Neutrophil (primary cell): ENCODE measurements around the gene ROR2.
"Not testable (repeated sequence)": the region's sequence is repeated elsewhere in the genome, so short reads cannot be mapped to it uniquely, and the experiment has no call there.

Experiments used
- H3K27ac ChIP-seq: fragments of 200-600 bp; sonication (generic); 2 replicates; pipeline ENCODE4 v1.5.1; 2016; ENCODE audit warnings: mild to moderate bottlenecking, moderate library complexity
- H3K27me3 ChIP-seq: fragments of 200-600 bp; sonication (generic); 2 replicates; pipeline ENCODE4 v1.6.0; 2016; ENCODE audit warnings: mild to moderate bottlenecking
- H3K36me3 ChIP-seq: fragments of 200-600 bp; sonication (generic); 2 replicates; pipeline ENCODE4 v1.5.1; 2017
- H3K4me1 ChIP-seq, 2 experiments: fragments of 200-600 bp in 1 of 2; sonication (generic) in 1 of 2; 1 replicate in 1 of 2; 2 replicates in 1 of 2; pipeline versions ENCODE4 v1.5.1 to v1.6.1; 2013 to 2016; ENCODE audit warnings: low read depth in 1 of 2, low read length in 1 of 2, mild to moderate bottlenecking in 1 of 2, moderate library complexity in 1 of 2; ENCODE audit not compliant: control insufficient read depth in 1 of 2, insufficient read depth in 1 of 2
- H3K4me3 ChIP-seq, 2 experiments: fragments of 200-600 bp in 1 of 2; sonication (generic) in 1 of 2; 1 replicate in 1 of 2; 2 replicates in 1 of 2; pipeline ENCODE4 v1.5.1; 2013 to 2016; ENCODE audit warnings: low read depth in 1 of 2, low read length in 1 of 2, mild to moderate bottlenecking in 1 of 2, moderate library complexity in 1 of 2
- H3K9me3 ChIP-seq: fragments of 200-600 bp; sonication (generic); 2 replicates; pipeline ENCODE4 v1.5.1; 2016
- TF ChIP-seq, protein P1 (sequence below): fragments of 200-600 bp; sonication (generic); IDR thresholded peaks from 2 replicates; pipeline ENCODE4 v1.5.1; 2016; ENCODE audit warnings: antibody characterized with exemption

ROR2 gene

GRCh38 chr9:91986248-91986647 is 36.2 kb upstream of the ROR2 start:
- Histone ChIP-seq H3K4me1 (no peaks in the 10 kb centered on the region), H3K36me3 (no peaks in the 10 kb centered on the region), H3K9me3 (no peaks in the 10 kb centered on the region), H3K27me3 (no peaks in the 10 kb centered on the region), H3K4me3 (no peak overlapping the region), H3K27ac (no peak overlapping the region)
- TF ChIP-seq, protein P1, sequence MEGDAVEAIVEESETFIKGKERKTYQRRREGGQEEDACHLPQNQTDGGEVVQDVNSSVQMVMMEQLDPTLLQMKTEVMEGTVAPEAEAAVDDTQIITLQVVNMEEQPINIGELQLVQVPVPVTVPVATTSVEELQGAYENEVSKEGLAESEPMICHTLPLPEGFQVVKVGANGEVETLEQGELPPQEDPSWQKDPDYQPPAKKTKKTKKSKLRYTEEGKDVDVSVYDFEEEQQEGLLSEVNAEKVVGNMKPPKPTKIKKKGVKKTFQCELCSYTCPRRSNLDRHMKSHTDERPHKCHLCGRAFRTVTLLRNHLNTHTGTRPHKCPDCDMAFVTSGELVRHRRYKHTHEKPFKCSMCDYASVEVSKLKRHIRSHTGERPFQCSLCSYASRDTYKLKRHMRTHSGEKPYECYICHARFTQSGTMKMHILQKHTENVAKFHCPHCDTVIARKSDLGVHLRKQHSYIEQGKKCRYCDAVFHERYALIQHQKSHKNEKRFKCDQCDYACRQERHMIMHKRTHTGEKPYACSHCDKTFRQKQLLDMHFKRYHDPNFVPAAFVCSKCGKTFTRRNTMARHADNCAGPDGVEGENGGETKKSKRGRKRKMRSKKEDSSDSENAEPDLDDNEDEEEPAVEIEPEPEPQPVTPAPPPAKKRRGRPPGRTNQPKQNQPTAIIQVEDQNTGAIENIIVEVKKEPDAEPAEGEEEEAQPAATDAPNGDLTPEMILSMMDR, result no peak

DNA sequence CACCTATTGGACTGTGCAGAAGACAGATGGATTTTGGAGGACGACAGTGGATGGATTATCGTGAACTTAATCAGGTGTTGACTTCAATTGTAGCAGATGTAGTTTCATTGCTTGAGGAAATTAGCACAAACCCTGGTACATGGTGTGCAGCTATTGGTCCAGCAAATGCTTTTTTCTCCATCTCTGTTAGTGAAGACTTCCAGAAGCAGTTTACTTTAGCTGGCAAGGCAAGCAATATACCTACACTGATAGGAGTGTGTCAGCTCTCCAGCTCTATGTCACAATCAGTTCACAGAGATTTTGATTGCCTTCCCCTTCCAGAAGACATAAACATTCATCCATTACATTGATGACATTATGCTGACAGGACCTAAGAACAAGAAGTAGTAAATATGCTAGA is 35.7 kb upstream of the ROR2 start:
- TF ChIP-seq, protein P1, result no peak

DNA sequence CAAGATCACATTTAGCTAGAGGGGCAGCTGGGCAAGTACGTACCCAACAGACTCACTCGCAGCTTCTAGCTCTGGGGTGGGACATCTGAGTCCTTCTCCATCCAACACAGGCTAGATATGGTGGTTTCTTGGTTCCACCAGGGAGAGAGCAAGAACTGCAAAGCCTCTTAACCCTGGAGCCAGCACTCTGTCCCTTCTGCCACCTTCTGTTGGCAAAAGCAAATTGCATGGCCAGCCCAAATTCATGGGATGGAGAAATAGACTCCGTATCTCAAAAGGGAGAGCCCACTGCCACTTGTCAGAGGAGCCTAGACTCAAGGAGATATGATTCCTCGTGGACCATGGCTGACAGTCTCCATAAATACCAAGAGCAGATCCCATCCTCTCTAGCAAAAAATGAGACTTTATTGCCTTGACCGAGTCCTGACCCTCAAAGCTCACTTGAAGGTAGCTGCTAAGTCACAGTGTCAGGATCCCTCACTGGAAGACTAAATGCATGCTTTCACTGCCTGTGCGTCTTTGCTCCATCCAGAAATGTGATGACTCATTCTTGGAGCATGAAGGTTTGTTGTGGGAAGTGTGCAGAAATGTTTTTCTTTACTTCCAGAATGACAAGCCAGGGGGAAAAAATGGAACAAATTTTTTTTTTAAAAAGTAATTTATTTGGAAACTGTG is 28.8 kb upstream of the ROR2 start:
- no peaks in the 10 kb centered on the region for H3K4me1 ChIP-seq
- H3K9me3 ChIP-seq, result no peaks in the 10 kb centered on the region
- H3K36me3 ChIP-seq, result no peaks in the 10 kb centered on the region
- no peaks in the 10 kb centered on the region for H3K27me3 ChIP-seq
- H3K4me3 ChIP-seq, result no peak overlapping the region
- TF ChIP-seq, protein P1, result no peak
- H3K27ac ChIP-seq, result no peak overlapping the region

More for the DNA sequence above, 35.7 kb upstream of the ROR2 start:
- H3K4me1 ChIP-seq, result no peaks in the 10 kb centered on the region
- no peaks in the 10 kb centered on the region for H3K9me3 ChIP-seq
- H3K36me3 ChIP-seq, result no peaks in the 10 kb centered on the region
- no peaks in the 10 kb centered on the region for H3K27me3 ChIP-seq
- H3K4me3 ChIP-seq, result no peak overlapping the region
- H3K27ac ChIP-seq, result no peak overlapping the region

- H3K9me3 ChIP-seq, H3K36me3 ChIP-seq, H3K27ac ChIP-seq, H3K4me3 ChIP-seq, H3K4me1 ChIP-seq: not testable (repeated sequence)
- H3K27me3 ChIP-seq, result peaks cover 18% of the 10 kb centered on the region
Observed at GRCh38 chr9:91975254-91975653, 25.2 kb upstream of the ROR2 start.

GRCh38 chr9:91972711-91973110 is 22.7 kb upstream of the ROR2 start:
- no peaks in the 10 kb centered on the region for H3K36me3 ChIP-seq
- H3K27ac ChIP-seq, result no peak overlapping the region
- no peaks in the 10 kb centered on the region for H3K4me1 ChIP-seq
- peaks cover 42% of the 10 kb centered on the region for H3K27me3 ChIP-seq
- H3K9me3 ChIP-seq, result no peaks in the 10 kb centered on the region
- no peak overlapping the region for H3K4me3 ChIP-seq
- TF ChIP-seq, protein P1, result no peak

GRCh38 chr9:91972076-91972626 is 22.1 kb upstream of the ROR2 start:
- Histone ChIP-seq H3K27ac (no peak overlapping the region), H3K27me3 (peaks cover 47% of the 10 kb centered on the region), H3K36me3 (no peaks in the 10 kb centered on the region), H3K9me3 (no peaks in the 10 kb centered on the region), H3K4me3 (no peak overlapping the region), H3K4me1 (no peaks in the 10 kb centered on the region)
- TF ChIP-seq, protein P1, result no peak
